Adipose tissue (tissue), 3 donors: ENCODE measurements around the gene PPID. TPM values are rescaled to one million over a fixed set of nuclear protein-coding genes. Genes with fewer than 3 reads are reported as not detected.
A peak's percentile ranks its signal among the peaks of the same experiment; 100 is the strongest.
"Not testable (repeated sequence)": the region's sequence is repeated elsewhere in the genome, so short reads cannot be mapped to it uniquely, and the experiment has no call there.

Experiments
- H3K27ac ChIP-seq: one replicate; pipeline ENCODE4 v1.5.1; 2013; ENCODE audit warnings: low read depth, low read length
- WGBS, 3 donors: extraction: QIAGEN DNeasy Blood & Tissue Kit; methylation state at CpG; one replicate each; pipeline ENCODE4 v1.1.7; 2013; 5-methylcytosine and 5-hydroxymethylcytosine counted together
- polyA plus RNA-seq, 3 donors: library from polyadenylated mRNA; stranded (reverse); fragments of 200-250 nt; gene quantifications; one replicate each; pipeline ENCODE4 v1.2.3, GENCODE V29; 2013
- donor health status: healthy with polysubstance abuse.
- donor health status: Bipolar disorder and iron deficiency.
- donor health status: healthy.

Gene PPID
- polyA plus RNA-seq = 10 to 100 TPM; 16.1 to 30.8 (median 18.3) TPM

- H3K27ac ChIP-seq = peak within 1 kb of the TSS; percentile 31
- 0% methylated on average over 65 of the region's 65 CpGs for WGBS, 3 donors
Measured at GRCh38 chr4:158722917-158723793, at the start of gene PPID. PPID (minus strand) TSS chr4:158723396; CDS start chr4:158723288, 108 bp downstream.

- H3K27ac ChIP-seq = no peak overlapping the region
- 52 to 62% (median 62%) methylated on average over 2 of the region's 2 CpGs for WGBS, 3 donors
Measured at GRCh38 chr4:158771776-158772175, 48.6 kb upstream of the PPID start.

- H3K27ac ChIP-seq = no peak overlapping the region
- WGBS, 3 donors = 58 to 81% (median 64%) methylated on average over 5 of the region's 5 CpGs
Measured at GRCh38 chr4:158770671-158771070, 47.5 kb upstream of the PPID start.

- H3K27ac ChIP-seq = no peak overlapping the region
- WGBS, 3 donors = 1 to 2% (median 1%) methylated on average over 38 to 49 of the region's 49 CpGs
Measured at GRCh38 chr4:158769175-158769921, 46.2 kb upstream of the PPID start.

GRCh38 chr4:158768555-158769174 is 45.5 kb upstream of the PPID start, which contains the start of gene FNIP2:
FNIP2 (plus strand) TSS chr4:158769026; CDS start chr4:158769213, 187 bp downstream.
- 0 to 1% (median 1%) methylated on average over 63 to 88 of the region's 88 CpGs for whole genome bisulfite sequencing, 3 donors
- H3K27ac ChIP-seq = no peak within 1 kb of the TSS

- no peak overlapping the region for H3K27ac ChIP-seq
- WGBS, 3 donors = 42 to 47% (median 44%) methylated on average over 2 of the region's 2 CpGs
Measured at GRCh38 chr4:158767451-158767850, 44.3 kb upstream of the PPID start.

GRCh38 chr4:158766434-158767044 is 43.3 kb upstream of the PPID start:
- 76 to 91% (median 78%) methylated on average over 6 of the region's 6 CpGs for WGBS, 3 donors

GRCh38 chr4:158763462-158763861 is 40.3 kb upstream of the PPID start:
- no peak overlapping the region for H3K27ac ChIP-seq
- WGBS, 3 donors = 46 to 49% (median 48%) methylated on average over 2 of the region's 2 CpGs

More at GRCh38 chr4:158766434-158767044, 43.3 kb upstream of the PPID start:
- no peak overlapping the region for H3K27ac ChIP-seq

GRCh38 chr4:158762553-158762952 is 39.4 kb upstream of the PPID start:
- 79 to 83% (median 81%) methylated on average over 4 of the region's 4 CpGs for WGBS, 3 donors

GRCh38 chr4:158760866-158761265 is 37.7 kb upstream of the PPID start:
- 86 to 89% (median 88%) methylated on average over 4 of the region's 4 CpGs for WGBS, 3 donors
- H3K27ac ChIP-seq = no peak overlapping the region

More at GRCh38 chr4:158762553-158762952, 39.4 kb upstream of the PPID start:
- no peak overlapping the region for H3K27ac ChIP-seq

- WGBS, 3 donors = 96 to 98% (median 97%) methylated on average over 17 to 19 of the region's 20 CpGs
- H3K27ac ChIP-seq = not testable (repeated sequence)
Measured at GRCh38 chr4:158759539-158759938, 36.3 kb upstream of the PPID start.

GRCh38 chr4:158758703-158759102 is 35.5 kb upstream of the PPID start:
- 92 to 96% (median 94%) methylated on average over 4 of the region's 4 CpGs for WGBS, 3 donors
- no peak overlapping the region for H3K27ac ChIP-seq

- WGBS, 3 donors = 69 to 92% (median 84%) methylated on average over 4 of the region's 4 CpGs
- H3K27ac ChIP-seq = no peak overlapping the region
Measured at GRCh38 chr4:158758142-158758541, 34.9 kb upstream of the PPID start.

- H3K27ac ChIP-seq = no peak overlapping the region
Measured at GRCh38 chr4:158756588-158756987, 33.4 kb upstream of the PPID start.

- not testable (repeated sequence) for H3K27ac ChIP-seq
- 93 to 96% (median 96%) methylated on average over 7 of the region's 7 CpGs for WGBS, 3 donors
Measured at GRCh38 chr4:158755819-158756218, 32.6 kb upstream of the PPID start.

- no peak overlapping the region for H3K27ac ChIP-seq
- WGBS, 3 donors = 95 to 98% (median 95%) methylated on average over 5 of the region's 5 CpGs
Measured at GRCh38 chr4:158754385-158755180, 31.4 kb upstream of the PPID start.

GRCh38 chr4:158750379-158750778 is 27.2 kb upstream of the PPID start:
- 72 to 90% (median 79%) methylated on average over 3 of the region's 3 CpGs for whole genome bisulfite sequencing, 3 donors
- H3K27ac ChIP-seq = no peak overlapping the region

GRCh38 chr4:158746537-158746936 is 23.3 kb upstream of the PPID start:
- not testable (repeated sequence) for H3K27ac ChIP-seq
- 97 to 99% (median 97%) methylated on average over 9 to 31 of the region's 31 CpGs for WGBS, 3 donors
